ENCODE measurements around the gene MAG.

MAG gene

DNA sequence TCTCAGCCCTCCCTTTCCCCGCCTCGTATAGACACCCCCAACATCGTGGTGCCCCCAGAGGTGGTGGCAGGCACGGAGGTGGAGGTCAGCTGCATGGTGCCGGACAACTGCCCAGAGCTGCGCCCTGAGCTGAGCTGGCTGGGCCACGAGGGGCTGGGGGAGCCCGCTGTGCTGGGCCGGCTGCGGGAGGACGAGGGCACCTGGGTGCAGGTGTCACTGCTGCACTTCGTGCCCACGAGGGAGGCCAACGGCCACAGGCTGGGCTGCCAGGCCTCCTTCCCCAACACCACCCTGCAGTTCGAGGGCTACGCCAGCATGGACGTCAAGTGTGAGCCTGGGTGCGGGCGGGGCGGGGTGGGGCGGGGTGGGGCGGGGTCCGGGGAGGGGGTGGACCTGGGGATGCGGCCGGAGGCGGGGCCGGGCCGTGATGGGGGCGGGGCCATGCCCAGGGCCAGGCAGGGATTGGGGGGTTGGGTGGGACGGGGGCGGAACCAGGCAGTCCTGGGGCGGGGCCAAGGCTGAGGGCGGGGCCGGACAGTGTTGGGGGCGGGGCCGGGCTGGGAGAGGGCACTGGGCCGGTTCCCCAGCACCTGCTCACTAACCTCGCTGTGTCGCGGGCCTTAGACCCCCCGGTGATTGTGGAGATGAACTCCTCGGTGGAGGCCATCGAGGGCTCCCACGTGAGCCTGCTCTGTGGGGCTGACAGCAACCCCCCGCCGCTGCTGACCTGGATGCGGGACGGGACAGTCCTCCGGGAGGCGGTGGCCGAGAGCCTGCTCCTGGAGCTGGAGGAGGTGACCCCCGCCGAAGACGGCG lies 7.8 kb downstream of the MAG start:
- H3K4me3 ChIP-seq (ENCODE audit: low read depth, low read length), result no peak overlapping the region
- no peak for DNase-seq
- H3K27ac ChIP-seq, result no peak overlapping the region
- no peaks in the 10 kb centered on the region for H3K27me3 ChIP-seq (replicated peaks)
- H3K36me3 ChIP-seq (replicated peaks), result no peaks in the 10 kb centered on the region
- no peak for TF ChIP-seq CTCF (IDR thresholded peaks at IDR 0.05; ENCODE audit: low read depth, low read length, missing control alignments)
- in situ Hi-C loops (cut with HindIII; ENCODE audit: low pct_ligation_motif_present, low sequenced_read_pairs), result no loop called here

GRCh38 chr19:35300339-35300649 lies 8.3 kb downstream of the MAG start:
- in situ Hi-C loops (cut with HindIII; ENCODE audit: low pct_ligation_motif_present, low sequenced_read_pairs), result no loop called here
- Histone ChIP-seq H3K27me3 (replicated peaks) (no peaks in the 10 kb centered on the region), H3K36me3 (replicated peaks) (no peaks in the 10 kb centered on the region), H3K4me3 (ENCODE audit: low read depth, low read length) (no peak overlapping the region), H3K27ac (no peak overlapping the region)
- DNase-seq, result no peak
- no peak for TF ChIP-seq CTCF (IDR thresholded peaks at IDR 0.05; ENCODE audit: low read depth, low read length, missing control alignments)

DNA sequence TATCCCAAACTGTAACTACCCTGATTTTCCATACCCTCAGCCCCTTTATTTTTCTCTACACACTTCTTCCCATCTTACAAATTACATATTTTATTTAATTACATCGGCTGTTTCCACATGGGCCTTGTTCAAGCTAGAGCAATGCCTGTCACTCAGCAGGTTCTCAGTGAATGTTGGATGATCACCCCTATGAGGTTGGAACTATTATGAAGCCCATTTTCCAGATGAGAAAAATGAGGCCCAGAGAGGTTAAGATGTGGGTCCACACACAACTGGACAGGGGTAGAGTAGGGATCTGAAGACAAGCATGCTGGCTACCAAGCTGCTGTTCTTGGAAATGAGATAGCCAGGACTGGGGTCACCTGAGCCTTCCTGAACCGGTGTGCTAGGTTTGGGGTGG lies 10.0 kb downstream of the MAG start:
- TF ChIP-seq CTCF (IDR thresholded peaks at IDR 0.05; ENCODE audit: low read depth, low read length, missing control alignments), result no peak
- Histone ChIP-seq H3K27me3 (replicated peaks) (no peaks in the 10 kb centered on the region), H3K4me3 (ENCODE audit: low read depth, low read length) (no peak overlapping the region), H3K27ac (no peak overlapping the region), H3K36me3 (replicated peaks) (no peaks in the 10 kb centered on the region)
- in situ Hi-C loops (cut with HindIII; ENCODE audit: low pct_ligation_motif_present, low sequenced_read_pairs), result no loop called here
- DNase-seq, result no peak

DNA sequence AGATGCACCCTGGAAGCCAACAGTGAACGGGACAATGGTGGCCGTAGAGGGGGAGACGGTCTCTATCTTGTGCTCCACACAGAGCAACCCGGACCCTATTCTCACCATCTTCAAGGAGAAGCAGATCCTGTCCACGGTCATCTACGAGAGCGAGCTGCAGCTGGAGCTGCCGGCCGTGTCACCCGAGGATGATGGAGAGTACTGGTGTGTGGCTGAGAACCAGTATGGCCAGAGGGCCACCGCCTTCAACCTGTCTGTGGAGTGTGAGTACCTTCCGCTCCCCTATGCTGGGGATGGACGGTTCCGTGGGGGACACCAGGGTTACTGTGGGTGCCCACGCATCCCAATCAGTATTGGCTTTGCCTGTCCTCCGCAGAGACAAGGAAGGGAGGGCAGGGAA lies 10.5 kb downstream of the MAG start:
- H3K36me3 ChIP-seq (replicated peaks), result no peaks in the 10 kb centered on the region
- in situ Hi-C loops (cut with HindIII; ENCODE audit: low pct_ligation_motif_present, low sequenced_read_pairs), result no loop called here
- H3K4me3 ChIP-seq (ENCODE audit: low read depth, low read length), result no peak overlapping the region
- no peaks in the 10 kb centered on the region for H3K27me3 ChIP-seq (replicated peaks)
- H3K27ac ChIP-seq, result no peak overlapping the region
- DNase-seq, result no peak
- TF ChIP-seq CTCF (IDR thresholded peaks at IDR 0.05; ENCODE audit: low read depth, low read length, missing control alignments), result no peak

DNA sequence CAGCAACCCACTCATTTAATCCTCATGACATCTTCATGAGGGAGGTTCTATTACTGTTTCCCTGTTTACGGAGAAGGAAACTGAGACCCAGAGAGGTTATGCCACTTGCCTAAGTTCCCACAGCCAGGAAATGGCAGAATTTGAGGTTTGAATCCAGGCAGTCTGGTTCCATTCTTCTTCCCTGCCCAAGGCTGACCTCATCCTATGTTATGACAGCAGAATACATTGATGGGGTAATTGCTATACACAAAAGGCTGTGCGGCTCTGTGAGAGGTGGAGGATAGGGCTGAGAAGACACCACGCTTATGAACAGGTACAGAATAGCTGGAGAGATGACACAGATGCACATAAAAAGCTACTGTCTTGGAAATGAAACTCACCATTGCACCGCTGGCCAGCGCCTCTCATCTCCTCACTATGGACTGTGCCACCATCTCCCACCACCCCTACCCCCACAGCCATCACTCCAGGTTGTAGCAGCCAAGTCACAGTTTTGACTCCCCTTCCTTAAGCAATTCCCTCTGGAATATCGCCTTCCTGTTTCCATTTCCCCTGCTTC lies 11.5 kb downstream of the MAG start:
- no peaks in the 10 kb centered on the region for H3K36me3 ChIP-seq (replicated peaks)
- H3K27me3 ChIP-seq (replicated peaks), result no peaks in the 10 kb centered on the region
- no peak for DNase-seq
- H3K4me3 ChIP-seq (ENCODE audit: low read depth, low read length), result no peak overlapping the region
- H3K27ac ChIP-seq, result no peak overlapping the region
- TF ChIP-seq CTCF (IDR thresholded peaks at IDR 0.05; ENCODE audit: low read depth, low read length, missing control alignments), result no peak
- in situ Hi-C loops (cut with HindIII; ENCODE audit: low pct_ligation_motif_present, low sequenced_read_pairs), result no loop called here

DNA sequence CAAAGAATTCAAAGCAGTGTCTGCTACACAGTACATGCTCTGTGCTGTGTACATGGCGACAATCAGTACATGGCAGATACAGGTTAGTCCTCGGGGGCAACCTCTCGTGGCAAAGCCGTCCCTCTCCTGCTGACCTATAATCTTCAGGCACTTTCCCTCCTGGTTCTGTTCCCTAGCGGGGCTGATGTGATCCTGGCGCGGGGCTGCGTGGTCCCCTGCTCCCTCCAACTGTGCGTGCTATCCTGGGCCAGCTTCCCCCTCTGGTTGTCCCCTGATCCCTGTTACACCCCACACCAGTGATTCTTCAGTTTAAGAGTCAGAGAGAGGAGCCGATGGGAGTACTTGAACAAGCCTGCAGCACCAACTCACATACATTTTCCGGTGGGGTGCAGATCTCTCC lies 12.1 kb downstream of the MAG start:
- Histone ChIP-seq H3K27me3 (replicated peaks) (no peaks in the 10 kb centered on the region), H3K36me3 (replicated peaks) (no peaks in the 10 kb centered on the region), H3K4me3 (ENCODE audit: low read depth, low read length) (no peak overlapping the region), H3K27ac (no peak overlapping the region)
- in situ Hi-C loops (cut with HindIII; ENCODE audit: low pct_ligation_motif_present, low sequenced_read_pairs), result no loop called here
- no peak for DNase-seq
- TF ChIP-seq CTCF (IDR thresholded peaks at IDR 0.05; ENCODE audit: low read depth, low read length, missing control alignments), result no peak
